ENCODE measurements around the gene TTC9B.

Gene TTC9B

GRCh38 chr19:40249201-40249600 lies 31.0 kb upstream of the TTC9B start:
- DNase-seq (ENCODE audit: low read depth in 2 of 2, low spot score in 1 of 2): no peak

- DNase-seq (ENCODE audit: low read depth in 2 of 2, low spot score in 1 of 2): no peak
Observed at GRCh38 chr19:40247735-40248262, 29.6 kb upstream of the TTC9B start.

GRCh38 chr19:40247178-40247577 lies 29.0 kb upstream of the TTC9B start:
- DNase-seq (ENCODE audit: low read depth in 2 of 2, low spot score in 1 of 2): no peak

GRCh38 chr19:40246292-40247073 lies 28.3 kb upstream of the TTC9B start:
- no peak for DNase-seq (ENCODE audit: low read depth in 2 of 2, low spot score in 1 of 2)

- no peak for DNase-seq (ENCODE audit: low read depth in 2 of 2, low spot score in 1 of 2)
Observed at GRCh38 chr19:40245506-40246128, 27.4 kb upstream of the TTC9B start.

GRCh38 chr19:40244579-40245317 lies 26.6 kb upstream of the TTC9B start:
- no peak for DNase-seq (ENCODE audit: low read depth in 2 of 2, low spot score in 1 of 2)

- no peak for DNase-seq (ENCODE audit: low read depth in 2 of 2, low spot score in 1 of 2)
Observed at GRCh38 chr19:40243181-40243580, 25.0 kb upstream of the TTC9B start.

- no peak for DNase-seq (ENCODE audit: low read depth in 2 of 2, low spot score in 1 of 2)
Observed at GRCh38 chr19:40242480-40242879, 24.3 kb upstream of the TTC9B start.

- no peak for DNase-seq (ENCODE audit: low read depth in 2 of 2, low spot score in 1 of 2)
Observed at GRCh38 chr19:40241809-40242384, 23.7 kb upstream of the TTC9B start.

- no peak for DNase-seq (ENCODE audit: low read depth in 2 of 2, low spot score in 1 of 2)
Observed at GRCh38 chr19:40241125-40241808, 23.1 kb upstream of the TTC9B start.

GRCh38 chr19:40240332-40240731 lies 22.1 kb upstream of the TTC9B start:
- no peak for DNase-seq (ENCODE audit: low read depth in 2 of 2, low spot score in 1 of 2)

- no peak for DNase-seq (ENCODE audit: low read depth in 2 of 2, low spot score in 1 of 2)
Observed at GRCh38 chr19:40239415-40240226, 21.4 kb upstream of the TTC9B start.

- DNase-seq (ENCODE audit: low read depth in 2 of 2, low spot score in 1 of 2): no peak
Observed at GRCh38 chr19:40238775-40239174, 20.6 kb upstream of the TTC9B start.

GRCh38 chr19:40237791-40238190 lies 19.6 kb upstream of the TTC9B start:
- DNase-seq (ENCODE audit: low read depth in 2 of 2, low spot score in 1 of 2): no peak

- no peak for DNase-seq (ENCODE audit: low read depth in 2 of 2, low spot score in 1 of 2)
Observed at GRCh38 chr19:40236366-40236765, 18.2 kb upstream of the TTC9B start.

- no peak for DNase-seq (ENCODE audit: low read depth in 2 of 2, low spot score in 1 of 2)
Observed at GRCh38 chr19:40236026-40236355, 17.8 kb upstream of the TTC9B start.

GRCh38 chr19:40235238-40236025 lies 17.2 kb upstream of the TTC9B start:
- DNase-seq (ENCODE audit: low read depth in 2 of 2, low spot score in 1 of 2): no peak

- DNase-seq (ENCODE audit: low read depth in 2 of 2, low spot score in 1 of 2): no peak
Observed at GRCh38 chr19:40234429-40235237, 16.4 kb upstream of the TTC9B start.
